Psoas muscle (tissue), 8 donors: ENCODE measurements around the gene ZNF500. TPM values are rescaled to one million over a fixed set of nuclear protein-coding genes. Genes with fewer than 3 reads are reported as not detected.
A peak's percentile ranks its signal among the peaks of the same experiment; 100 is the strongest.

Experiments
- ATAC-seq, 4 donors: fragments of 200-7000 bp; cut with Tn5 transposase; one replicate each; pipeline ENCODE4 v1.9.1; 2020; ENCODE audit warnings: moderate library complexity in 3 of 4, mild to moderate bottlenecking in 2 of 4
- DNase-seq, 2 donors: peaks; one replicate each; pipeline ENCODE4 v3.0.0-alpha.2; 2020
- H3K27ac ChIP-seq: fragments of 200-600 bp; one replicate; pipeline ENCODE4 v1.8.0; 2022
- H3K27me3 ChIP-seq, 3 donors: fragments of 200-600 bp in 1 of 3; one replicate each; pipeline versions ENCODE4 v1.6.1 to v1.8.0; 2013 to 2022; ENCODE audit warnings: low read length in 2 of 3, mild to moderate bottlenecking in 2 of 3, moderate library complexity in 1 of 3; ENCODE audit not compliant: insufficient read depth in 3 of 3
- H3K36me3 ChIP-seq, 2 donors: fragments of 200-600 bp in 1 of 2; one replicate each; pipeline versions ENCODE4 v1.6.1 to v1.8.0; 2013 to 2022; ENCODE audit warnings: low read depth in 1 of 2, mild to moderate bottlenecking in 1 of 2, moderate library complexity in 1 of 2; ENCODE audit not compliant: insufficient read depth in 1 of 2
- H3K4me1 ChIP-seq: fragments of 200-600 bp; one replicate; pipeline ENCODE4 v1.8.0; 2022
- H3K4me3 ChIP-seq: fragments of 200-600 bp; one replicate; pipeline ENCODE4 v1.8.0; 2022; ENCODE audit warnings: mild to moderate bottlenecking
- H3K9me3 ChIP-seq: fragments of 200-600 bp; one replicate; pipeline ENCODE4 v1.8.0; 2022
- CTCF ChIP-seq: fragments of 200-600 bp; IDR thresholded peaks from one replicate; pipeline ENCODE4 v1.8.0; 2022; ENCODE audit warnings: antibody characterized with exemption
- WGBS, 3 donors: extraction: QIAGEN DNeasy Blood & Tissue Kit; methylation state at CpG; one replicate each; pipeline versions ENCODE4 v1.1.6 to v1.1.7; 2013; 5-methylcytosine and 5-hydroxymethylcytosine counted together
- intact Hi-C, 2 donors: fragments of 100-400 bp; cut with DNase I; formaldehyde crosslinking; loops; one replicate each; pipeline versions ENCODE4 v1.11.0 to v1.14.2; 2022
- polyA plus RNA-seq, 3 donors: library from polyadenylated mRNA; stranded (reverse); fragments of 200-250 nt; gene quantifications; one replicate each; pipeline ENCODE4 v1.2.3, GENCODE V29; 2013
- total RNA-seq, 4 donors: library from RNA; stranded (reverse); fragmentation: NEBNext Ultra II Directional in 2 of 4; extraction: Animal tissue kit (Norgen Biotek cat#: 25700) in 2 of 4; gene quantifications; one replicate each; pipeline versions ENCODE4 v1.2.1 to v1.2.4, GENCODE V29; 2021 to 2023
- donor health status: healthy with polysubstance abuse.
- donor health status: DM: no; HTN: no; CAD: no; lungs with moderate emphysema.
- donor health status: Bipolar disorder and iron deficiency.
- donor health status: healthy.
- donor health status: DM: yes; HTN: yes; CAD: no.
- donor health status: DM: no; HTN: no; CAD: no.
- donor health status: DM: no; HTN: no; CAD: no.
- donor health status: DM: yes; HTN: yes; CAD: no.

ZNF500 gene
- total and polyA plus RNA-seq, 7 donors = 3.7 to 8.9 (median 7.0) TPM

- Histone ChIP-seq H3K27me3 (no peaks in the 10 kb centered on the region), H3K4me3 (no peak overlapping the region), H3K27ac (no peak overlapping the region), H3K36me3 (peaks cover 7 to 87% of the 10 kb centered on the region in 2 donors), H3K9me3 (no peaks in the 10 kb centered on the region), H3K4me1 (no peaks in the 10 kb centered on the region)
- ATAC-seq (peak in 2 of 4 donors; percentile 35 to 38), DNase-seq (peak in 1 of 2 donors; percentile 57)
- intact Hi-C loops = no loop called here
- TF ChIP-seq CTCF = no peak
- 75 to 81% (median 78%) methylated on average over 33 of the region's 33 CpGs for WGBS, 3 donors
These were observed 65.8 kb downstream of the ZNF500 start for GRCh38 chr16:4700997-4701743.

- 93 to 96% (median 96%) methylated on average over 13 of the region's 13 CpGs for WGBS, 3 donors
- ATAC-seq (no peak), DNase-seq (peak in 1 of 2 donors; percentile 48)
- H3K4me3 ChIP-seq = no peak overlapping the region
- no peaks in the 10 kb centered on the region for H3K9me3 ChIP-seq
- no peak for TF ChIP-seq CTCF
- H3K4me1 ChIP-seq = no peaks in the 10 kb centered on the region
- H3K27ac ChIP-seq = no peak overlapping the region
- intact Hi-C loops = no loop called here
- no peaks in the 10 kb centered on the region for H3K27me3 ChIP-seq
- H3K36me3 ChIP-seq = peaks cover 7 to 90% of the 10 kb centered on the region in 2 donors
These were observed 66.5 kb downstream of the ZNF500 start for GRCh38 chr16:4700380-4700996.

GRCh38 chr16:4699046-4699556 is 67.9 kb downstream of the ZNF500 start:
- peaks cover 7 to 81% of the 10 kb centered on the region in 2 donors for H3K36me3 ChIP-seq
- intact Hi-C loops = loop anchor here in 1 of 2 donors (10.0 kb wide), 1 partner anchor 256 kb away; the partner anchor contains the start of gene SEC14L5
- peaks cover 6% of the 10 kb centered on the region for H3K4me1 ChIP-seq
- H3K27me3 ChIP-seq = no peaks in the 10 kb centered on the region
- no peak for TF ChIP-seq CTCF
- DNase-seq = peak in 1 of 2 donors; percentile 50
- H3K9me3 ChIP-seq = no peaks in the 10 kb centered on the region
- 89 to 93% (median 89%) methylated on average over 19 of the region's 19 CpGs for WGBS, 3 donors
- H3K27ac ChIP-seq = no peak overlapping the region
- H3K4me3 ChIP-seq = no peak overlapping the region
- ATAC-seq = no peak

- H3K27me3 ChIP-seq = no peaks in the 10 kb centered on the region
- H3K36me3 ChIP-seq = peaks cover 7 to 75% of the 10 kb centered on the region in 2 donors
- WGBS, 3 donors = 92 to 94% (median 92%) methylated on average over 28 to 36 of the region's 36 CpGs
- no peak for TF ChIP-seq CTCF
- H3K9me3 ChIP-seq = no peaks in the 10 kb centered on the region
- DNase-seq (peak in 1 of 2 donors; percentile 50), ATAC-seq (no peak)
- no peak overlapping the region for H3K4me3 ChIP-seq
- intact Hi-C loops = loop anchor here in 1 of 2 donors (10.0 kb wide), 1 partner anchor 256 kb away; the partner anchor contains the start of gene SEC14L5
- H3K27ac ChIP-seq = no peak overlapping the region
- peaks cover 6% of the 10 kb centered on the region for H3K4me1 ChIP-seq
These were observed 68.5 kb downstream of the ZNF500 start for GRCh38 chr16:4698321-4699045.

Other genes with a start within 250 kb of the ZNF500 start
- gene CDIP1, start 228.4 kb downstream of the ZNF500 start, total RNA-seq = 10 to 100 TPM; 29.1 to 51.8 (median 34.9) TPM
- gene CDIP1, start 228.4 kb downstream of the ZNF500 start, polyA plus RNA-seq = 10 to 100 TPM; 18.7 to 33.6 (median 22.3) TPM
- gene C16orf96, start 210.8 kb downstream of the ZNF500 start, total RNA-seq = under 1 TPM in 3 of 4 donors, not detected in 1; 0.04 to 0.32 (median 0.07) TPM
- gene C16orf96, start 210.8 kb downstream of the ZNF500 start, polyA plus RNA-seq = under 1 TPM in 1 of 3 donors, not detected in 2; 0.05 TPM
- 10 to 100 TPM; 23.0 to 47.5 (median 37.5) TPM for gene UBALD1, start 152.3 kb downstream of the ZNF500 start, total RNA-seq
- 10 to 100 TPM; 13.6 to 40.2 (median 28.3) TPM for gene UBALD1, start 152.3 kb downstream of the ZNF500 start, polyA plus RNA-seq
- gene MGRN1, start 142.3 kb downstream of the ZNF500 start, total RNA-seq = 10 to 100 TPM; 44.2 to 63.1 (median 59.4) TPM
- gene MGRN1, start 142.3 kb downstream of the ZNF500 start, polyA plus RNA-seq = 10 to 100 TPM; 20.2 to 36.3 (median 24.6) TPM
- gene NUDT16L1, start 73.6 kb downstream of the ZNF500 start, total RNA-seq = 10 to 100 TPM in 1 of 4 donors, 1 to 10 TPM in 3; 6.3 to 20.2 (median 8.4) TPM
- 1 to 10 TPM; 6.6 to 9.7 (median 7.4) TPM for gene NUDT16L1, start 73.6 kb downstream of the ZNF500 start, polyA plus RNA-seq
- gene ANKS3, start 32.9 kb downstream of the ZNF500 start, total RNA-seq = 1 to 10 TPM; 5.2 to 9.1 (median 7.4) TPM
- 10 to 100 TPM; 10.7 to 15.0 (median 14.2) TPM for gene ANKS3, start 32.9 kb downstream of the ZNF500 start, polyA plus RNA-seq
- 1 to 10 TPM in 1 of 4 donors, under 1 TPM in 2, not detected in 1; 0.42 to 1.1 (median 0.71) TPM for gene DNAAF8, start 32.6 kb downstream of the ZNF500 start, total RNA-seq
- 1 to 10 TPM; 1.2 to 2.1 (median 1.8) TPM for gene DNAAF8, start 32.6 kb downstream of the ZNF500 start, polyA plus RNA-seq
- gene SEPTIN12, start 21.2 kb upstream of the ZNF500 start, total RNA-seq = not detected
- under 1 TPM in 1 of 3 donors, not detected in 2; 0.41 TPM for gene SEPTIN12, start 21.2 kb upstream of the ZNF500 start, polyA plus RNA-seq
- gene SMIM22, start 28.2 kb upstream of the ZNF500 start, total RNA-seq = not detected
- under 1 TPM in 1 of 3 donors, not detected in 2; 0.32 TPM for gene SMIM22, start 28.2 kb upstream of the ZNF500 start, polyA plus RNA-seq
- 10 to 100 TPM; 14.2 to 44.0 (median 21.9) TPM for gene ROGDI, start 35.5 kb upstream of the ZNF500 start, total RNA-seq
- gene ROGDI, start 35.5 kb upstream of the ZNF500 start, polyA plus RNA-seq = 10 to 100 TPM; 13.2 to 33.7 (median 17.3) TPM
- gene GLYR1, start 80.1 kb upstream of the ZNF500 start, total RNA-seq = 10 to 100 TPM; 53.3 to 74.1 (median 66.8) TPM
- 10 to 100 TPM; 28.6 to 64.5 (median 32.3) TPM for gene GLYR1, start 80.1 kb upstream of the ZNF500 start, polyA plus RNA-seq
- 10 to 100 TPM; 25.5 to 33.3 (median 28.0) TPM for gene UBN1, start 80.3 kb upstream of the ZNF500 start, total RNA-seq
- gene UBN1, start 80.3 kb upstream of the ZNF500 start, polyA plus RNA-seq = 10 to 100 TPM in 2 of 3 donors, 1 to 10 TPM in 1; 9.1 to 27.8 (median 11.7) TPM
- 1 to 10 TPM; 3.2 to 7.2 (median 5.1) TPM for gene PPL, start 170.0 kb upstream of the ZNF500 start, total RNA-seq
- gene PPL, start 170.0 kb upstream of the ZNF500 start, polyA plus RNA-seq = 1 to 10 TPM; 2.4 to 5.6 (median 3.8) TPM
- under 1 TPM; 0.42 to 0.88 (median 0.65) TPM for gene SEC14L5, start 191.2 kb upstream of the ZNF500 start, total RNA-seq
- under 1 TPM; 0.23 to 0.30 (median 0.27) TPM for gene SEC14L5, start 191.2 kb upstream of the ZNF500 start, polyA plus RNA-seq